Fibroblast of pulmonary artery (primary cell): Measurements from ENCODE around the gene SLC6A3.

ENCODE experiments used
- DNase-seq: peaks from one replicate; pipeline ENCODE4 v3.0.0-alpha.2; 2010; ENCODE audit warnings: low read depth
- H3K4me3 ChIP-seq: replicated peaks from 2 replicates; pipeline ENCODE4 v1.5.1; 2011; ENCODE audit warnings: low read depth, mild to moderate bottlenecking, control low read depth, low read length, moderate library complexity
- TF ChIP-seq, protein P1 (sequence below): IDR thresholded peaks from 2 replicates; pipeline ENCODE4 v1.5.1; 2011; ENCODE audit warnings: mild to moderate bottlenecking, control low read depth, low read length, inconsistent platforms; ENCODE audit errors: missing control alignments

Gene SLC6A3

DNA sequence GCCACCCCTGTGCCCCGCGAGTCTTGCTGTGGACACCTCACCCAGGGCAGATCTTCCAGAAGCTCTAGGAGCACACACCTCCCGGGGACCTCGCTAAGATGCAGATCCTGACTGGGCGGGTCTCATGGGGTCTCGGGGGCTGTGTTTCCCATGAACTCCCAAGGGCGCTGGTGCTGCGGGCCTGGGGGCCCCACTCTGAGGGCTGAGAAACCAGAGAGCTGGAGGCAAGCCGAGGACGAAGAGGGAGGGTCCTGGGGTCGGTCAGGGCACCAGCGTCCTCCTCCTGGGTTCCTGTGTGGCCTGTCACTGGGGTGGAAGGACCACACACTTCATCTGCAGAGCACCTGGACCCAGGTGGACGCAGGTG is 30.2 kb downstream of the SLC6A3 start:
- no peak for DNase-seq
- TF ChIP-seq, protein P1, sequence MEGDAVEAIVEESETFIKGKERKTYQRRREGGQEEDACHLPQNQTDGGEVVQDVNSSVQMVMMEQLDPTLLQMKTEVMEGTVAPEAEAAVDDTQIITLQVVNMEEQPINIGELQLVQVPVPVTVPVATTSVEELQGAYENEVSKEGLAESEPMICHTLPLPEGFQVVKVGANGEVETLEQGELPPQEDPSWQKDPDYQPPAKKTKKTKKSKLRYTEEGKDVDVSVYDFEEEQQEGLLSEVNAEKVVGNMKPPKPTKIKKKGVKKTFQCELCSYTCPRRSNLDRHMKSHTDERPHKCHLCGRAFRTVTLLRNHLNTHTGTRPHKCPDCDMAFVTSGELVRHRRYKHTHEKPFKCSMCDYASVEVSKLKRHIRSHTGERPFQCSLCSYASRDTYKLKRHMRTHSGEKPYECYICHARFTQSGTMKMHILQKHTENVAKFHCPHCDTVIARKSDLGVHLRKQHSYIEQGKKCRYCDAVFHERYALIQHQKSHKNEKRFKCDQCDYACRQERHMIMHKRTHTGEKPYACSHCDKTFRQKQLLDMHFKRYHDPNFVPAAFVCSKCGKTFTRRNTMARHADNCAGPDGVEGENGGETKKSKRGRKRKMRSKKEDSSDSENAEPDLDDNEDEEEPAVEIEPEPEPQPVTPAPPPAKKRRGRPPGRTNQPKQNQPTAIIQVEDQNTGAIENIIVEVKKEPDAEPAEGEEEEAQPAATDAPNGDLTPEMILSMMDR, result no peak
- H3K4me3 ChIP-seq, result no peak overlapping the region

DNA sequence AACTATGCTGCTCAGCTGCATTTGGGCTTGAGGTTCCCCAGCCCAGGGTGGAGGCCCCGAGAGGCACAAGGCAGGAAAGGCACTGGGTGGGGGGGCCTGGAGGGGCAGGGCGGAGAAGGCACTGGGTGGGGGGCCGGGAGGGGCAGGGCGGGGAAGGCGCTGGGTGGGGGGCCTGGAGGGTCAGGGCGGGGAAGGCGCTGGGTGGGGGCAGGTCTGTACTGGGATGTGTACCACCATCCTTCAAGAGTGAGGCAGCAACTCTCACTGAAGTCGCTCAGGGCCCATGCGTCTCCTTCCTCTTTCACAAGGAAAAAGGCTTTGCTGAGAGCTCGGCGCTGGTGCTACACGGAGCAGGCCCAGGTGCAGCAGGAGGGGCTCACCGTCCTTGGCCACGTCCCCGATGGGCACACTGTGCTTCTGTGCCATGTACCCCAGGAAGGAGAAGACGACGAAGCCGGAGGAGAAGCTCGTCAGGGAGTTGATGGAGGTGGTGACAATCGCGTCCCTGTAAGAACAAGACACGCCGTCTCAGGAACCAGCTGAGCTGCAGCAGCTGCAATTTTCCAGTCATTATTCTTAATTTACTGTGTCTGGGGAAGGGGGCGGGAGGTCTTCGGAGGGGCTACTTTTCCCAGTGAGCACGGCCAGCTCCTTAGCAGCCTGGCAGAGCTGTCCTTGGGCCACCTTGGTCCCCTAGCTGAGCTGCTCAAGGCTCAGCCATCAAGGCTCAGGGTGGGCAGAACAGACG is 30.8 kb downstream of the SLC6A3 start:
- TF ChIP-seq, protein P1, result no peak
- H3K4me3 ChIP-seq, result no peak overlapping the region
- no peak for DNase-seq

DNA sequence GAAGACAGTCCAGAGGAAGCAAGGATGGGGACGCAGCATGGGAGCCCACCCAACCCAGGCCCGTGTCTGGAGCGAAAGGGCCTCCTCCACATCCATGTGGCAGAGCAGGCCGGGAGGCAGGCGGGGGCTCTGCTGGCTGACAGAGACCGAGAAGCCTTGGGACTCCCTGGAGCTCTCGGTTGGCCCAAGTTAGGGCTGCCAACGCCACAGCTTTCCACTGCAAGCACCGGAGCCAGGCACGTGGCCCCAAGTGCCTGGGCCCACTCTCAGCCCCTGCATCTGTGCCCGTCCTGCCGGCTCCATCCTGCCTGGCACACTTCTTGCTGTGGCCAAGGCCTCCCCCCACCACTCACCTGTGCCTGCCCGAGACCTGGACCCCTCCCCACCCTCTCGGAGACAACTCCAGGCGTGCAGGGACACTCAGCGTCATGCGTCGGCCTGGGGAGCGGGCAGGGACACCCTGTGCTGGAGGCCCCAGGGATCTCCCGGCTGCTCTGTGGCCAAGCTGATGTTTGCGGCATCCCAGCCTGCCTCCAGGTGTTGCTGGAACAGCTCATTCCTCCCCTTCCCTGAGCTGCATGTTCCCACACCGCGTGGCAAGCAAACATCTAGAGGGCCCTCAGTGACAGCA is 31.5 kb downstream of the SLC6A3 start:
- H3K4me3 ChIP-seq, result no peak overlapping the region
- TF ChIP-seq, protein P1, result no peak
- no peak for DNase-seq

- H3K4me3 ChIP-seq, result no peak overlapping the region
- TF ChIP-seq, protein P1, result no peak
- DNase-seq, result no peak
Observed at GRCh38 chr5:1413211-1413610, 32.0 kb downstream of the SLC6A3 start.

DNA sequence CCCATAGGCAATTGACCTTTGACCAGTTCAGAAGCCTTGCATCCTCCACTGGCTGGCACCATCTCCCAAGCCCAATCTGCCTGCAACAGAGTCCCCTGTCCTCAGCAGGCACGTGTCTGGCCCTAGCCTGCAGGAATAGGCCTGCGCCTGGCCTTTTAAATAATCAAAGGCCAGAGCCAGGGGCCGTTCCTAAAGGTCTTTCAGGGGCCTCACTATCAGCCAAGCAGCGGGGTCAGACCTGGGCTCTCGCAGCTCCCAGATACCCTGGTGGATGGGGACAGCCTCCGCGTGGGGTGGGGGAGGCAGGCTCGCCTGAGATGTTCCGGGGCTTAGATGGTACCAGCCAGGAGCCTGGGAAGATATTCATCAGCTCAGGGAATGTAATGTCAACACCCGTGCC is 32.6 kb downstream of the SLC6A3 start:
- TF ChIP-seq, protein P1, result no peak
- no peak for DNase-seq
- H3K4me3 ChIP-seq, result no peak overlapping the region

- TF ChIP-seq, protein P1, result no peak
- DNase-seq, result no peak
- no peak overlapping the region for H3K4me3 ChIP-seq
Observed at GRCh38 chr5:1412163-1412562, 33.1 kb downstream of the SLC6A3 start.

GRCh38 chr5:1411099-1411498 is 34.1 kb downstream of the SLC6A3 start:
- no peak overlapping the region for H3K4me3 ChIP-seq
- no peak for DNase-seq
- TF ChIP-seq, protein P1, result no peak
